Activated CD8-positive, alpha-beta T cell treated with anti-CD3 and anti-CD28 coated beads for 36 hours (primary cell): ENCODE data around the gene PRSS38. TPM values are rescaled to one million over a fixed set of nuclear protein-coding genes. Genes with fewer than 3 reads are reported as not detected.

ENCODE experiments used
- ATAC-seq: fragments of 200-7000 bp; cut with Tn5 transposase; one replicate; pipeline ENCODE4 v1.10.0; 2021; ENCODE audit warnings: mild to moderate bottlenecking, moderate library complexity
- CTCF ChIA-PET: fragments of 350-600 bp; sonication (Branson Sonifier 250); formaldehyde crosslinking; loops from one replicate; lab custom pipeline; 2021; ENCODE audit warnings: antibody characterized with exemption; lab: Charles Lee
- POLR2A ChIA-PET: fragments of 350-600 bp; sonication (Branson Sonifier 250); formaldehyde crosslinking; loops from one replicate; lab custom pipeline; 2021; ENCODE audit warnings: antibody characterized with exemption; lab: Charles Lee
- DNase-seq: peaks from one replicate; pipeline ENCODE4 v3.0.0-alpha.2; 2020
- H3K27ac Mint-ChIP-seq: one replicate; pipeline ENCODE4 v1.8.0; 2021; ENCODE audit warnings: mild to moderate bottlenecking, mixed read lengths
- H3K27me3 Mint-ChIP-seq: one replicate; pipeline ENCODE4 v1.8.0; 2021; ENCODE audit warnings: mixed read lengths
- H3K36me3 Mint-ChIP-seq: one replicate; pipeline ENCODE4 v1.8.0; 2021; ENCODE audit warnings: low read depth, mixed read lengths
- H3K4me1 Mint-ChIP-seq: one replicate; pipeline ENCODE4 v1.8.0; 2021; ENCODE audit warnings: low read depth, mixed read lengths
- H3K4me3 Mint-ChIP-seq: one replicate; pipeline ENCODE4 v1.8.0; 2021; ENCODE audit warnings: mild to moderate bottlenecking, moderate library complexity, mixed read lengths
- H3K9me3 Mint-ChIP-seq: one replicate; pipeline ENCODE4 v1.8.0; 2021; ENCODE audit warnings: mixed read lengths
- CTCF ChIP-seq: fragments of 200-600 bp; IDR thresholded peaks from one replicate; pipeline ENCODE4 v1.8.0; 2022; ENCODE audit warnings: antibody characterized with exemption, mild to moderate bottlenecking
- intact Hi-C: fragments of 100-400 bp; cut with micrococcal nuclease; formaldehyde crosslinking; loops from one replicate; pipeline ENCODE4 v1.10.0; 2022
- total RNA-seq, 2 experiments: library from RNA; stranded (reverse); gene quantifications; one replicate each; pipeline ENCODE4 v1.2.3, GENCODE V29; 2021

Gene PRSS38
- total RNA-seq, 2 experiments from 2014 or later = not detected

- ATAC-seq (no peak), DNase-seq (no peak)
- CTCF ChIA-PET = no interaction called here
- Mint-ChIP-seq H3K27ac (no peak overlapping the region), H3K4me3 (no peak overlapping the region), H3K9me3 (no peaks in the 10 kb centered on the region), H3K27me3 (no peaks in the 10 kb centered on the region), H3K4me1 (peaks cover 5% of the 10 kb centered on the region), H3K36me3 (no peaks in the 10 kb centered on the region)
- POLR2A ChIA-PET = interaction anchor here (0.6 kb wide), 1 partner anchor 139 kb away, joined by 3 read pairs; no protein-coding TSS in a partner anchor
- TF ChIP-seq CTCF = no peak
- intact Hi-C loops = no loop called here
Measured at GRCh38 chr1:227793079-227793947, 22.2 kb upstream of the PRSS38 start.

GRCh38 chr1:227793948-227794816, 21.3 kb upstream of the PRSS38 start:
- TF ChIP-seq CTCF = no peak
- Mint-ChIP-seq H3K4me1 (peaks cover 2% of the 10 kb centered on the region), H3K27ac (no peak overlapping the region), H3K27me3 (no peaks in the 10 kb centered on the region), H3K4me3 (no peak overlapping the region), H3K36me3 (no peaks in the 10 kb centered on the region), H3K9me3 (no peaks in the 10 kb centered on the region)
- no peak for DNase-seq
- ATAC-seq = no peak
- POLR2A ChIA-PET = no interaction called here
- intact Hi-C loops = no loop called here
- CTCF ChIA-PET = no interaction called here

GRCh38 chr1:227794817-227795192, 20.7 kb upstream of the PRSS38 start:
- no peaks in the 10 kb centered on the region for H3K9me3 Mint-ChIP-seq
- intact Hi-C loops = no loop called here
- no peaks in the 10 kb centered on the region for H3K4me1 Mint-ChIP-seq
- ATAC-seq = no peak
- no peak overlapping the region for H3K27ac Mint-ChIP-seq
- no peak for DNase-seq
- H3K36me3 Mint-ChIP-seq = no peaks in the 10 kb centered on the region
- no peak overlapping the region for H3K4me3 Mint-ChIP-seq
- ChIA-PET POLR2A (no interaction called here), CTCF (interaction anchor here (1.2 kb wide), 1 partner anchor 64 kb away, joined by 3 read pairs; no protein-coding TSS in a partner anchor)
- H3K27me3 Mint-ChIP-seq = no peaks in the 10 kb centered on the region
- no peak for TF ChIP-seq CTCF

- Mint-ChIP-seq H3K36me3 (no peaks in the 10 kb centered on the region), H3K27ac (no peak overlapping the region), H3K9me3 (no peaks in the 10 kb centered on the region), H3K4me3 (no peak overlapping the region), H3K27me3 (no peaks in the 10 kb centered on the region), H3K4me1 (no peaks in the 10 kb centered on the region)
- ATAC-seq (no peak), DNase-seq (no peak)
- intact Hi-C loops = no loop called here
- no peak for TF ChIP-seq CTCF
- POLR2A ChIA-PET = no interaction called here
- CTCF ChIA-PET = interaction anchor here (0.6 to 1.2 kb wide), 3 partner anchors 34 to 204 kb away, joined by 3 to 4 read pairs (median 3); no protein-coding TSS in a partner anchor
Measured at GRCh38 chr1:227795732-227796131, 19.7 kb upstream of the PRSS38 start.
